Neuronal stem cell (in vitro differentiated cells): ENCODE measurements around the gene CASKIN2.

Source experiments
- DNase-seq: peaks from one replicate; pipeline ENCODE4 v3.0.0-alpha.2; 2013; ENCODE audit warnings: low spot score
- H2AFZ ChIP-seq: one replicate; pipeline ENCODE4 v1.6.1; 2013; ENCODE audit warnings: mild to moderate bottlenecking, low read length, inconsistent platforms
- H2AK5ac ChIP-seq: 2 replicates; pipeline ENCODE4 v1.6.1; 2013; ENCODE audit warnings: low read depth, mild to moderate bottlenecking, inconsistent platforms, low read length, moderate library complexity, mixed read lengths
- H2BK120ac ChIP-seq: 2 replicates; pipeline ENCODE4 v1.6.1; 2013; ENCODE audit warnings: low read depth, mild to moderate bottlenecking, inconsistent platforms, low read length, moderate library complexity, mixed read lengths
- H2BK12ac ChIP-seq: one replicate; pipeline ENCODE4 v1.6.1; 2013; ENCODE audit warnings: low read length, inconsistent platforms
- H2BK15ac ChIP-seq: 2 replicates; pipeline ENCODE4 v1.6.1; 2013; ENCODE audit warnings: mild to moderate bottlenecking, low read length, inconsistent platforms, mixed read lengths
- H2BK5ac ChIP-seq: one replicate; pipeline ENCODE4 v1.6.1; 2013; ENCODE audit warnings: inconsistent platforms, mild to moderate bottlenecking, low read length, moderate library complexity
- H3K14ac ChIP-seq: one replicate; pipeline ENCODE4 v1.6.1; 2013; ENCODE audit warnings: low read length, inconsistent platforms
- H3K18ac ChIP-seq: 2 replicates; pipeline ENCODE4 v1.6.1; 2013; ENCODE audit warnings: low read length, inconsistent platforms
- H3K23ac ChIP-seq: 2 replicates; pipeline ENCODE4 v1.6.1; 2013; ENCODE audit warnings: low read depth, mild to moderate bottlenecking, mixed read lengths, low read length, inconsistent platforms; ENCODE audit not compliant: poor library complexity
- H3K27ac ChIP-seq: replicated peaks from 3 replicates; pipeline ENCODE4 v1.5.1; 2013; ENCODE audit warnings: low read length, inconsistent platforms
- H3K27me3 ChIP-seq, 3 experiments: 2 replicates each; pipeline ENCODE4 v1.6.1; 2013; ENCODE audit warnings: low read length in 3 of 3, mild to moderate bottlenecking in 2 of 3, inconsistent platforms in 1 of 3, low read depth in 1 of 3, mixed read lengths in 1 of 3, moderate library complexity in 1 of 3; ENCODE audit not compliant: control insufficient read depth in 3 of 3, insufficient read depth in 3 of 3
- H3K36me3 ChIP-seq, 2 donors: replicated peaks in 1 of 2; 2 replicates each; pipeline ENCODE4 v1.6.1; 2013; ENCODE audit warnings: low read length in 2 of 2; ENCODE audit not compliant: control insufficient read depth in 2 of 2, insufficient read depth in 2 of 2
- H3K4ac ChIP-seq: 2 replicates; pipeline ENCODE4 v1.6.1; 2013; ENCODE audit warnings: inconsistent platforms, mild to moderate bottlenecking, low read length, moderate library complexity
- H3K4me1 ChIP-seq, 2 donors: 1 replicate in 1 of 2; 2 replicates in 1 of 2; pipeline ENCODE4 v1.6.1; 2013; ENCODE audit warnings: low read length in 2 of 2, low read depth in 1 of 2; ENCODE audit not compliant: control insufficient read depth in 2 of 2, insufficient read depth in 1 of 2
- H3K4me2 ChIP-seq: one replicate; pipeline ENCODE4 v1.6.1; 2013; ENCODE audit warnings: mild to moderate bottlenecking, low read length, inconsistent platforms; ENCODE audit not compliant: insufficient read depth, poor library complexity, severe bottlenecking
- H3K4me3 ChIP-seq, 2 donors: 2 replicates each; pipeline ENCODE4 v1.5.1; 2013; ENCODE audit warnings: low read length in 2 of 2, mild to moderate bottlenecking in 2 of 2, inconsistent platforms in 1 of 2, moderate library complexity in 1 of 2
- H3K79me1 ChIP-seq: one replicate; pipeline ENCODE4 v1.6.1; 2013; ENCODE audit warnings: low read depth, mild to moderate bottlenecking, inconsistent platforms, low read length, moderate library complexity
- H3K9ac ChIP-seq: one replicate; pipeline ENCODE4 v1.6.1; 2013; ENCODE audit warnings: mild to moderate bottlenecking, low read depth, low read length, inconsistent platforms; ENCODE audit not compliant: poor library complexity
- H3K9me3 ChIP-seq, 2 donors: replicated peaks in 1 of 2; 2 replicates each; pipeline versions ENCODE3 to v1.6.1; 2013; ENCODE audit warnings: low read length in 2 of 2, mild to moderate bottlenecking in 2 of 2, inconsistent platforms in 1 of 2, low read depth in 1 of 2, mixed read lengths in 1 of 2, moderate library complexity in 1 of 2; ENCODE audit not compliant: control insufficient read depth in 2 of 2, insufficient read depth in 1 of 2
- H4K8ac ChIP-seq: one replicate; pipeline ENCODE4 v1.6.1; 2013; ENCODE audit warnings: low read depth, mild to moderate bottlenecking, inconsistent platforms, low read length, moderate library complexity
- H4K91ac ChIP-seq: one replicate; pipeline ENCODE4 v1.6.1; 2013; ENCODE audit warnings: low read length, low read depth, mild to moderate bottlenecking, inconsistent platforms; ENCODE audit not compliant: poor library complexity
- WGBS, 2 donors: extraction: QIAGEN DNeasy Blood & Tissue Kit; methylation state at CpG; one replicate each; pipeline ENCODE4 v1.1.7; 2013; ENCODE audit warnings: missing lambda C conversion rate in 2 of 2, mixed read lengths in 1 of 2; ENCODE audit not compliant: insufficient read length in 2 of 2, insufficient replicate concordance in 1 of 2; ENCODE audit errors: extremely low coverage in 2 of 2; 5-methylcytosine and 5-hydroxymethylcytosine counted together

Gene CASKIN2

DNA sequence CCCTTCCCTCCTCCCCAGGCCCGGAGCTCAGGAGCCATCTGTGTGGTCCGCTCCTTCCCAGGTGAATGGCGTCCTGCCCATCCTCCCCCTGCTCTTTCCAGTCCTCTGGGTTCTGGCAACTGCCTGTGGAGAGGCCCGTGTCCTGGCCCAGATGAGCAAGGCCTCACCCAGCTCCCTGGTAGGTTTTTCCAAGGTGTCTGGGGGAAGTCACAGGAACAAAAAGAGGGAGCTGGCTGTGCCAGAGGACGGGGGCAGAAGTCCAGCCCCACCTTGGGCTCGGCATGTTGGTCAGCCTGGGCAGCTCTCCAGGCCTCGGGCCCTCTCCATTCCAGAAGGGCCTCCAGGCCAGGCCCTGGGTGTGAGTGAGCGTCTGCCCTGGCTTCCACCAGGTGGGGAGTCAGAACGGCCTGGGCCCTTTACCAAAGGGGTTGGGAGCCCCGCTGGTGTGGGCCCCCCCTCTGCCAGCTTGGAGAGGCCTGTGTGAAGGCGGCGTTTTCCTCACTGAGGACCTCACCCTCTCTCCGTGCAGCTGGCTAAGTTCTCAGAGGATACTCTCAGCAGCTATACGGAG lies 25.1 kb downstream of the CASKIN2 start:
- no peak overlapping the region for H3K23ac ChIP-seq
- no peak overlapping the region for H4K8ac ChIP-seq
- H2BK5ac ChIP-seq: no peak overlapping the region
- H3K4me3 ChIP-seq: no peak overlapping the region
- no peak for DNase-seq
- no peak overlapping the region for H2BK120ac ChIP-seq
- no peak overlapping the region for H3K27ac ChIP-seq
- H3K36me3 ChIP-seq: peaks cover 35 to 74% of the 10 kb centered on the region in 2 donors
- H2AK5ac ChIP-seq: no peak overlapping the region
- H3K9ac ChIP-seq: no peak overlapping the region
- H3K79me1 ChIP-seq: peaks cover 4% of the 10 kb centered on the region
- peaks cover 0 to 1% of the 10 kb centered on the region in 2 donors for H3K9me3 ChIP-seq
- no peak overlapping the region for H3K4ac ChIP-seq
- WGBS, 2 donors: no CpG with 5 or more reads among the region's 14 CpGs
- no peak overlapping the region for H3K18ac ChIP-seq
- no peak overlapping the region for H2BK12ac ChIP-seq
- H2BK15ac ChIP-seq: no peak overlapping the region
- no peak overlapping the region for H3K4me2 ChIP-seq
- H3K27me3 ChIP-seq: no peaks in the 10 kb centered on the region
- H3K14ac ChIP-seq: peak overlapping the region; percentile 64
- no peak overlapping the region for H4K91ac ChIP-seq
- no peak overlapping the region for H2AFZ ChIP-seq
- peaks cover 0 to 1% of the 10 kb centered on the region in 2 donors for H3K4me1 ChIP-seq

DNA sequence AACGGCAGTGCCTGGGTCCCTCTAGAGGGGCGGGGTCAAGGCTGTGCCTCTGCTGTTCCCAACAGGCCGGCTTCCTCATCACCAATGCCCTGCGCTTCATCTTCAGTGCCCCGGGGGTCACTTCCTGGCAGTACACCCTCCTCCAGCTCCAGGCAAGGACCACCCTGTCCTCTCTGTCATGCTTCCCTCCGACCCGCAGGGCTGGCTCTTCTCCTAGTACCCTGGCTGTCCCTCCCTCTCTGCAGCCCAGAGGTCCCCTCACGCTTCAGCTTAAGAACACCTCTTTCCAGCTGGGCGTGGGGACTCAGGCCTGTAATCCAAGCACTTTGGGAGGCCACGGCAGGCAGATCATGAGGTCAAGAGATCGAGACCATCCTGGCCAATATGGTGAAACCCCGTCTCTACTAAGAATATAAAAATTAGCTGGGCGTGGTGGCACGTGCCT lies 25.8 kb downstream of the CASKIN2 start:
- no peak overlapping the region for H2AK5ac ChIP-seq
- H3K36me3 ChIP-seq: peaks cover 29 to 67% of the 10 kb centered on the region in 2 donors
- no peak overlapping the region for H2AFZ ChIP-seq
- H2BK120ac ChIP-seq: no peak overlapping the region
- no peak overlapping the region for H3K23ac ChIP-seq
- no peak overlapping the region for H3K4me3 ChIP-seq
- H2BK12ac ChIP-seq: no peak overlapping the region
- no peak overlapping the region for H2BK5ac ChIP-seq
- no peak for DNase-seq
- H3K4ac ChIP-seq: no peak overlapping the region
- H3K18ac ChIP-seq: peak overlapping the region; percentile 44
- H3K9ac ChIP-seq: peak overlapping the region; percentile 24
- H3K14ac ChIP-seq: peak overlapping the region; percentile 31
- no CpG with 5 or more reads among the region's 14 CpGs for WGBS, 2 donors
- no peak overlapping the region for H3K4me2 ChIP-seq
- H3K9me3 ChIP-seq: peaks cover 0 to 1% of the 10 kb centered on the region in 2 donors
- no peak overlapping the region for H3K27ac ChIP-seq
- H3K27me3 ChIP-seq: no peaks in the 10 kb centered on the region
- H4K91ac ChIP-seq: no peak overlapping the region
- H3K79me1 ChIP-seq: peaks cover 4% of the 10 kb centered on the region
- H3K4me1 ChIP-seq: peaks cover 0 to 1% of the 10 kb centered on the region in 2 donors
- no peak overlapping the region for H2BK15ac ChIP-seq
- no peak overlapping the region for H4K8ac ChIP-seq

DNA sequence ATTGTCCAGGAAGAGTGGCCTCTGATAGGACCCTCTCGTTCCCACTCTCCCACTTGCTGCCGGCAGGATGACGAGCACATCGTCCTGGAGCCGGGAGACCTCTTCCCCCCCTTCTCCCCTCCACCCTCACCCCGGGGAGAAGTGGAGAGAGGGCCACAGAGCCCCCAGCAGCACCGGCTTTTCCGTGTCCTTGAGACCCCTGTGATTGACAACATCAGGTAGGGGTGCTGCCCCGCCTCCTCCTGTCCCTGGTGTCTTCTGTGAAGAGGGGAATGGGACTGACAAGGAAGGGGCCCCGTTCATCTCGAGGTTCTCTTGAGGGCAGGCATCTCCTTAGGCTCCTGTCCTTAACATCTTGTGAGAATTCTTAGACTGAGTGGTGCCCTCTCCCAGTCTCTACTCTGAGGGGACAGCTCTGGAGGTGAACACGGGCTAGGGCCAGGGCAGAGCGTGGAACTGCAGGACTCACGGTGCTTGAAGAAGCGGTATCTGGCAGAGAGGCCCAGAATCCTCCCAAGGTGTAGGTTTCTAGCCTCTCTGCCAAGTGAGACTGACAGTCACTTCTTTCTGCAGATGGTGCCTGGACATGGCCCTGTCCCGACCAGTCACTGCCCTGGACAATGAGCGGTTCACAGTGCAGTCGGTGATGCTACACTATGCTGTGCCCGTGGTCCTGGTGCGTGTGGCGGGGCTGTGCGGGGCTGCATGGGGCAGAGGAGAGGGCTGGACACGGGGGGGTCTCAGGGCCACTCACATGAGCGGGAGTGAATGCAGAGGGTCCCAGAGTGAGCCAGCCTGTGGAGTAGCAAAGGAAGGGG lies 26.4 kb downstream of the CASKIN2 start:
- Histone ChIP-seq H2BK5ac (no peak overlapping the region), H3K23ac (no peak overlapping the region), H2BK12ac (no peak overlapping the region), H2AK5ac (no peak overlapping the region), H3K27me3 (no peaks in the 10 kb centered on the region), H3K14ac (no peak overlapping the region), H3K36me3 (peaks cover 23 to 61% of the 10 kb centered on the region in 2 donors), H2BK15ac (no peak overlapping the region), H2BK120ac (no peak overlapping the region), H3K4me2 (no peak overlapping the region), H3K18ac (peak overlapping the region; percentile 44), H3K9me3 (peaks cover 0 to 1% of the 10 kb centered on the region in 2 donors), H3K9ac (no peak overlapping the region), H3K4me1 (peaks cover 0 to 1% of the 10 kb centered on the region in 2 donors), H2AFZ (no peak overlapping the region), H4K91ac (no peak overlapping the region), H4K8ac (no peak overlapping the region), H3K79me1 (peaks cover 4% of the 10 kb centered on the region), H3K4me3 (no peak overlapping the region), H3K27ac (no peak overlapping the region), H3K4ac (no peak overlapping the region)
- WGBS, 2 donors: no CpG with 5 or more reads among the region's 24 CpGs
- no peak for DNase-seq

DNA sequence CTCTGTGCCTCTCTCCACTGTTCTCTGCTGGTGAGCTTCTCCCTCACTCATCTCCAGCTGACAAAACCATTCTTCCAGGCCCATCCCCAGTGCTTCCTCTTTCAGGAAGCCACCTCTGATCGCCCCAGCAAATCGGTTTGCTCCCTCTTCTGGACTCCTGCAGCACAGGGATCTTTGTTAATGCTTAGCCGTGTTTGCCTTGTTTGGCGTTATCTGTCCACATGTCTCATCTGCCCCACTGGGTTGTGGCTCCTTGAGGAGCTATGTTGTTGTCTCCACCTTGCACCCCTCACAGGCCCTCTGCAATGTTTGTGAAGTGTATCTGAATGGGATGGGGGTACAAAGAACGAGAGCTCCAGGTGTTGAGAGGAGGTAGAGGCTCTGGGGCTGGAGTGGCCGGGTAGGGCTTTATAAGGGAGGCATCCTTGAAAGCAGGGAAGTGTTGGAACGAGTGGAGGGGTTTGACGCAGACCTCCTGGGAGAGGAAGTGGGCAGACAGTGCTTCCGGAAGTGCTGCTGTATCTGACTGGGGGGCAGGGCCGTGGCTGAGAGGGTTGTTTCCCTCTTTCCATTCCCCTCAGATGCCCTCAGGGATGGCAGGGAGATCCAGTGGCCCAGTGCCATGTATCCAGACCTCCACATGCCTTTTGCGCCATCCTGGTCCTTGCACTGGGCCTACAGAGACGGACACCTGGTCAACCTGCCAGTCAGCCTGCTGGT lies 27.8 kb downstream of the CASKIN2 start:
- Histone ChIP-seq H4K91ac (no peak overlapping the region), H2BK15ac (no peak overlapping the region), H4K8ac (no peak overlapping the region), H3K23ac (peak overlapping the region; percentile 82), H2BK120ac (no peak overlapping the region), H3K79me1 (no peaks in the 10 kb centered on the region), H3K9me3 (peaks cover 0 to 1% of the 10 kb centered on the region in 2 donors), H3K27me3 (no peaks in the 10 kb centered on the region), H2AFZ (no peak overlapping the region), H2AK5ac (peak overlapping the region; percentile 77), H3K36me3 (peaks cover 15 to 52% of the 10 kb centered on the region in 2 donors), H3K14ac (no peak overlapping the region), H3K4me1 (peaks cover 0 to 1% of the 10 kb centered on the region in 2 donors), H3K9ac (no peak overlapping the region), H3K4ac (peak overlapping the region; percentile 59), H2BK12ac (no peak overlapping the region), H3K4me3 (no peak overlapping the region), H3K18ac (no peak overlapping the region), H3K4me2 (no peak overlapping the region), H3K27ac (no peak overlapping the region), H2BK5ac (no peak overlapping the region)
- no peak for DNase-seq
- no CpG with 5 or more reads among the region's 12 CpGs for WGBS, 2 donors
